Measurements from ENCODE around the gene OCIAD2.

DNA sequence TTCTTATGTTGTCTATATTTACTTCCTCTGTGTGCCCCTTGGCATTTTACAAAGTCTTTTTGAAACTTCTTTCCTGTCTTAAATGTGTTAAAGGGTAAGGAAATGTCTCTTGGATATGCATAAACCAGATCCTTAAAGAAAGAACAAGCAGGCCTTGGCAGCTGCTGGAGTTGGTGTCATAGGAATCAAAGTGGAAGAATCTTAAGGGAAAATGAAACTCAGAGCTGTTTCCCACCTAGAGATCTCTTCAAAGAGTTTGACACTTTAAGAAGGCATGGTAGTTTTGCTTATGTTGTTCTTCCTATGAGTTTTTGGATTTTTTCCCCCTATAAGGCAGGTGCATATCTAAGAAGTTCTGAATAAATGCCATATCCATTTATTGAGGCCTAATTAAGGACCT is 42.5 kb upstream of the OCIAD2 start:
- TF ChIP-seq, protein P1, sequence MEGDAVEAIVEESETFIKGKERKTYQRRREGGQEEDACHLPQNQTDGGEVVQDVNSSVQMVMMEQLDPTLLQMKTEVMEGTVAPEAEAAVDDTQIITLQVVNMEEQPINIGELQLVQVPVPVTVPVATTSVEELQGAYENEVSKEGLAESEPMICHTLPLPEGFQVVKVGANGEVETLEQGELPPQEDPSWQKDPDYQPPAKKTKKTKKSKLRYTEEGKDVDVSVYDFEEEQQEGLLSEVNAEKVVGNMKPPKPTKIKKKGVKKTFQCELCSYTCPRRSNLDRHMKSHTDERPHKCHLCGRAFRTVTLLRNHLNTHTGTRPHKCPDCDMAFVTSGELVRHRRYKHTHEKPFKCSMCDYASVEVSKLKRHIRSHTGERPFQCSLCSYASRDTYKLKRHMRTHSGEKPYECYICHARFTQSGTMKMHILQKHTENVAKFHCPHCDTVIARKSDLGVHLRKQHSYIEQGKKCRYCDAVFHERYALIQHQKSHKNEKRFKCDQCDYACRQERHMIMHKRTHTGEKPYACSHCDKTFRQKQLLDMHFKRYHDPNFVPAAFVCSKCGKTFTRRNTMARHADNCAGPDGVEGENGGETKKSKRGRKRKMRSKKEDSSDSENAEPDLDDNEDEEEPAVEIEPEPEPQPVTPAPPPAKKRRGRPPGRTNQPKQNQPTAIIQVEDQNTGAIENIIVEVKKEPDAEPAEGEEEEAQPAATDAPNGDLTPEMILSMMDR (IDR thresholded peaks at IDR 0.05; ENCODE audit: low read depth, low read length) = no peak
- no peak for TF ChIP-seq POLR2A (IDR thresholded peaks at IDR 0.05; ENCODE audit: extremely low read depth, insufficient read length)
- TF ChIP-seq, protein P2, sequence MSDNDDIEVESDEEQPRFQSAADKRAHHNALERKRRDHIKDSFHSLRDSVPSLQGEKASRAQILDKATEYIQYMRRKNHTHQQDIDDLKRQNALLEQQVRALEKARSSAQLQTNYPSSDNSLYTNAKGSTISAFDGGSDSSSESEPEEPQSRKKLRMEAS (IDR thresholded peaks at IDR 0.05; ENCODE audit: low read depth, low read length) = no peak
- no peak for TF ChIP-seq MYC (IDR thresholded peaks at IDR 0.05; ENCODE audit: low read depth, low read length)

Measured in NB4 (cell line).